GM21367 (cell line): Measurements from ENCODE around the gene GATAD2A.
A peak's percentile ranks its signal among the peaks of the same experiment; 100 is the strongest.
"Not testable (repeated sequence)": the region's sequence is repeated elsewhere in the genome, so short reads cannot be mapped to it uniquely, and the experiment has no call there.

Experiments
- ATAC-seq: cut with Tn5 transposase; IDR thresholded peaks from one replicate; pipeline ENCODE4 v1.9.1; 2021; ENCODE audit not compliant: unreplicated experiment

The GATAD2A gene

GRCh38 chr19:19388568-19389555, 16.6 kb upstream of the GATAD2A start:
- no peak for ATAC-seq

- ATAC-seq: not testable (repeated sequence)
Measured at GRCh38 chr19:19389683-19390082, 15.8 kb upstream of the GATAD2A start.

- ATAC-seq: not testable (repeated sequence)
Measured at GRCh38 chr19:19394333-19394732, 11.1 kb upstream of the GATAD2A start.

GRCh38 chr19:19399733-19400433, 5.6 kb upstream of the GATAD2A start:
- no peak for ATAC-seq

GRCh38 chr19:19402656-19403372, 2.7 kb upstream of the GATAD2A start:
- ATAC-seq: no peak

- no peak for ATAC-seq
Measured at GRCh38 chr19:19403373-19403901, 2.0 kb upstream of the GATAD2A start.

- ATAC-seq: no peak
Measured at GRCh38 chr19:19405971-19406877, 749 bp downstream of the GATAD2A start.

GRCh38 chr19:19406878-19407632, 1.6 kb downstream of the GATAD2A start:
- peak; percentile 39 for ATAC-seq

GRCh38 chr19:19407633-19407930, 2.1 kb downstream of the GATAD2A start:
- ATAC-seq: no peak

- no peak for ATAC-seq
Measured at GRCh38 chr19:19409205-19409604, 3.7 kb downstream of the GATAD2A start.

- no peak for ATAC-seq
Measured at GRCh38 chr19:19409631-19410030, 4.2 kb downstream of the GATAD2A start.

- ATAC-seq: no peak
Measured at GRCh38 chr19:19410553-19411550, 5.4 kb downstream of the GATAD2A start.

GRCh38 chr19:19416280-19416679, 10.8 kb downstream of the GATAD2A start:
- no peak for ATAC-seq

GRCh38 chr19:19417046-19417445, 11.6 kb downstream of the GATAD2A start:
- ATAC-seq: no peak

- no peak for ATAC-seq
Measured at GRCh38 chr19:19417628-19418245, 12.3 kb downstream of the GATAD2A start.

- no peak for ATAC-seq
Measured at GRCh38 chr19:19418555-19419260, 13.2 kb downstream of the GATAD2A start.

GRCh38 chr19:19420570-19421298, 15.3 kb downstream of the GATAD2A start:
- ATAC-seq: no peak
